HepG2 (cell line): Measurements from ENCODE around the gene SNX9. TPM values are rescaled to one million over a fixed set of nuclear protein-coding genes. Genes with fewer than 3 reads are reported as not detected.

Experiments
- ATAD3A ChIP-seq: sonication (generic); formaldehyde crosslinking; IDR thresholded peaks from 2 replicates; pipeline ENCODE4 v1.4.0; 2020; ENCODE audit warnings: missing genetic modification reagents
- FOSL1 ChIP-seq: sonication (generic); formaldehyde crosslinking; IDR thresholded peaks from 2 replicates; pipeline ENCODE4 v1.9.0; 2021; ENCODE audit warnings: missing genetic modification reagents, borderline replicate concordance
- GATAD2A ChIP-seq: IDR thresholded peaks from 2 replicates; pipeline ENCODE4 v1.6.1; 2016
- STAT5B ChIP-seq: sonication (generic); formaldehyde crosslinking; IDR thresholded peaks from 2 replicates; pipeline ENCODE4 v1.4.0; 2020; ENCODE audit warnings: missing genetic modification reagents
- TMF1 ChIP-seq: sonication (generic); formaldehyde crosslinking; IDR thresholded peaks from 2 replicates; pipeline ENCODE4 v1.8.1; 2022; ENCODE audit warnings: low read depth, missing genetic modification reagents
- ZNF235 ChIP-seq: sonication (generic); formaldehyde crosslinking; IDR thresholded peaks from 2 replicates; pipeline ENCODE4 v1.8.1; 2023; ENCODE audit warnings: mild to moderate bottlenecking, missing genetic modification reagents, borderline replicate concordance
- ZNF780A ChIP-seq: sonication (generic); formaldehyde crosslinking; IDR thresholded peaks from 2 replicates; pipeline ENCODE4 v1.8.0; 2022; ENCODE audit warnings: mild to moderate bottlenecking, missing genetic modification reagents, moderate library complexity
- polyA plus RNA-seq, 8 experiments: library from polyadenylated mRNA; depleted of rRNA in 3 of 8; stranded (reverse) in 7 of 8; unstranded in 1 of 8; fragments of >200 nt; fragmentation: Illumina TruSeq in 4 of 8; extraction: Trizol in 4 of 8; gene quantifications; 2 replicates each; pipeline versions ENCODE4 v1.2.1 to v1.2.3, GENCODE V29; 2011 to 2016; ENCODE audit warnings: low read depth in 4 of 8, missing spikeins in 1 of 8, mixed read lengths in 1 of 8; ENCODE audit not compliant: insufficient read depth in 1 of 8
- total RNA-seq, 5 experiments: library from RNA; depleted of rRNA; stranded (reverse); fragments of >200 nt; fragmentation: Illumina TruSeq; extraction: Trizol; gene quantifications; 2 replicates each; pipeline ENCODE4 v1.2.3, GENCODE V29; 2016; ENCODE audit warnings: low read depth in 1 of 5
- TF ChIP-seq, protein P1 (sequence below), 2 experiments: fragments of 450-650 bp in 1 of 2; sonication (generic) in 1 of 2; formaldehyde crosslinking in 1 of 2; IDR thresholded peaks; 2 replicates each; pipeline versions ENCODE4 v1.6.1 to v1.8.0; 2016 to 2022; ENCODE audit warnings: antibody characterized with exemption in 1 of 2, mild to moderate bottlenecking in 1 of 2, missing genetic modification reagents in 1 of 2
- TF ChIP-seq, protein P2 (sequence below): IDR thresholded peaks from 2 replicates; pipeline ENCODE4 v1.6.1; 2016
- TF ChIP-seq, protein P3 (sequence below): IDR thresholded peaks from 2 replicates; pipeline ENCODE4 v1.6.1; 2012; ENCODE audit warnings: low read depth, low read length, improper control_type of control experiment
- TF ChIP-seq, protein P4 (sequence below): sonication (generic); formaldehyde crosslinking; IDR thresholded peaks from 2 replicates; pipeline ENCODE4 v1.5.0; 2020; ENCODE audit warnings: mild to moderate bottlenecking, missing genetic modification reagents
- TF ChIP-seq, protein P5 (sequence below): sonication (generic); formaldehyde crosslinking; conservative IDR thresholded peaks from 2 replicates; pipeline ENCODE4 v1.8.0; 2022; ENCODE audit warnings: low read depth, missing genetic modification reagents

SNX9 gene
- total and polyA plus RNA-seq, 2 of the 13 experiments (the other 11 are each of a cell fraction or from before 2014, with no cell fraction given) = 21.9 to 36.0 TPM

DNA sequence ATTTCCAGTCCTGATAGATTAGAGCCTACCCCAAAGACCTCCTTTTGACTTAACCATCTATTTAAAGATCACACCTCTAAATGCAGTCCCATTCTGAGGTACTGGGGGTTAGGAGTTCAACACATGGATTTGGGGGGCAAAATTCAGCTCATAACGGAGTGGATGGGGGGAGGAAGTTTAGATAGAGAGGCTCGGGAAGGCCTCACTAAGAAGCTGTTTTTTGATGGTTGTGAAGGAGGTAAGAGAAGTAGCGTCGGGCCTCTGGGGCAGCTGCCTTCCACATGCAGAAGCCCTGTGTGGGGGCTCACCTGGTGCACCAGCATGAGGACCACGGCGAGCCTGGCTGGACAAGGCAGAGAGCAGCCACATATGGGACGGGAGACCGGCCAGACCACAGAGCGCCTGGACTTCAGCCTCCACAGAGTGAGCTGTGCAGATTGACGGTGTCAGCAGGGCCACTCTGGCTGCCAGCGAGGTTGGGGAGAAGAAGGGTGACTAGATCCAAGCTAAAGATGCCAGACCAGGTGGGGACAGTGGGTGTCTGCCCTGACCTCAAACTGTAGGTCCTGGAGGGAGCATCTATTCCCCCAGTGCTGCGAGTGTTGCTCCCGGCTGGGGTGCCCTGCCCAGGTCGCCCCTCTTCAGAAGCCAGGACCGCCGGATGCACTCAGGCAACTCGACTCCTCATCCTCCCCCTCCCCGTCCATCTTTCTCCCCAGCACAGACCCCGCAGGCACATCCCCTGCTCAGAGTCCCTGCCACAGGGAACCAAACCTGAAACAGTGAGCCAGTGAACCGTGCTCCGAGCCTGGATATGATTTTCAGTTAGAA is 153.5 kb downstream of the SNX9 start (continued):
- TF ChIP-seq, protein P1, sequence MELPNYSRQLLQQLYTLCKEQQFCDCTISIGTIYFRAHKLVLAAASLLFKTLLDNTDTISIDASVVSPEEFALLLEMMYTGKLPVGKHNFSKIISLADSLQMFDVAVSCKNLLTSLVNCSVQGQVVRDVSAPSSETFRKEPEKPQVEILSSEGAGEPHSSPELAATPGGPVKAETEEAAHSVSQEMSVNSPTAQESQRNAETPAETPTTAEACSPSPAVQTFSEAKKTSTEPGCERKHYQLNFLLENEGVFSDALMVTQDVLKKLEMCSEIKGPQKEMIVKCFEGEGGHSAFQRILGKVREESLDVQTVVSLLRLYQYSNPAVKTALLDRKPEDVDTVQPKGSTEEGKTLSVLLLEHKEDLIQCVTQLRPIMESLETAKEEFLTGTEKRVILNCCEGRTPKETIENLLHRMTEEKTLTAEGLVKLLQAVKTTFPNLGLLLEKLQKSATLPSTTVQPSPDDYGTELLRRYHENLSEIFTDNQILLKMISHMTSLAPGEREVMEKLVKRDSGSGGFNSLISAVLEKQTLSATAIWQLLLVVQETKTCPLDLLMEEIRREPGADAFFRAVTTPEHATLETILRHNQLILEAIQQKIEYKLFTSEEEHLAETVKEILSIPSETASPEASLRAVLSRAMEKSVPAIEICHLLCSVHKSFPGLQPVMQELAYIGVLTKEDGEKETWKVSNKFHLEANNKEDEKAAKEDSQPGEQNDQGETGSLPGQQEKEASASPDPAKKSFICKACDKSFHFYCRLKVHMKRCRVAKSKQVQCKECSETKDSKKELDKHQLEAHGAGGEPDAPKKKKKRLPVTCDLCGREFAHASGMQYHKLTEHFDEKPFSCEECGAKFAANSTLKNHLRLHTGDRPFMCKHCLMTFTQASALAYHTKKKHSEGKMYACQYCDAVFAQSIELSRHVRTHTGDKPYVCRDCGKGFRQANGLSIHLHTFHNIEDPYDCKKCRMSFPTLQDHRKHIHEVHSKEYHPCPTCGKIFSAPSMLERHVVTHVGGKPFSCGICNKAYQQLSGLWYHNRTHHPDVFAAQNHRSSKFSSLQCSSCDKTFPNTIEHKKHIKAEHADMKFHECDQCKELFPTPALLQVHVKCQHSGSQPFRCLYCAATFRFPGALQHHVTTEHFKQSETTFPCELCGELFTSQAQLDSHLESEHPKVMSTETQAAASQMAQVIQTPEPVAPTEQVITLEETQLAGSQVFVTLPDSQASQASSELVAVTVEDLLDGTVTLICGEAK (IDR thresholded peaks at IDR 0.05) = no peak
- TF ChIP-seq, protein P1 (CRISPR knock-in tag; IDR thresholded peaks at IDR 0.05) = no peak
- TF ChIP-seq GATAD2A (CRISPR knock-in tag) = no peak
- TF ChIP-seq, protein P2, sequence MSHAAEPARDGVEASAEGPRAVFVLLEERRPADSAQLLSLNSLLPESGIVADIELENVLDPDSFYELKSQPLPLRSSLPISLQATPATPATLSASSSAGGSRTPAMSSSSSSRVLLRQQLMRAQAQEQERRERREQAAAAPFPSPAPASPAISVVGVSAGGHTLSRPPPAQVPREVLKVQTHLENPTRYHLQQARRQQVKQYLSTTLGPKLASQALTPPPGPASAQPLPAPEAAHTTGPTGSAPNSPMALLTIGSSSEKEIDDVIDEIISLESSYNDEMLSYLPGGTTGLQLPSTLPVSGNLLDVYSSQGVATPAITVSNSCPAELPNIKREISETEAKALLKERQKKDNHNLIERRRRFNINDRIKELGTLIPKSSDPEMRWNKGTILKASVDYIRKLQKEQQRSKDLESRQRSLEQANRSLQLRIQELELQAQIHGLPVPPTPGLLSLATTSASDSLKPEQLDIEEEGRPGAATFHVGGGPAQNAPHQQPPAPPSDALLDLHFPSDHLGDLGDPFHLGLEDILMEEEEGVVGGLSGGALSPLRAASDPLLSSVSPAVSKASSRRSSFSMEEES = no peak
- TF ChIP-seq ATAD3A (CRISPR knock-in tag) = no peak
- no peak for TF ChIP-seq TMF1 (CRISPR knock-in tag)
- no peak for TF ChIP-seq ZNF235 (CRISPR knock-in tag)
- TF ChIP-seq, protein P3, sequence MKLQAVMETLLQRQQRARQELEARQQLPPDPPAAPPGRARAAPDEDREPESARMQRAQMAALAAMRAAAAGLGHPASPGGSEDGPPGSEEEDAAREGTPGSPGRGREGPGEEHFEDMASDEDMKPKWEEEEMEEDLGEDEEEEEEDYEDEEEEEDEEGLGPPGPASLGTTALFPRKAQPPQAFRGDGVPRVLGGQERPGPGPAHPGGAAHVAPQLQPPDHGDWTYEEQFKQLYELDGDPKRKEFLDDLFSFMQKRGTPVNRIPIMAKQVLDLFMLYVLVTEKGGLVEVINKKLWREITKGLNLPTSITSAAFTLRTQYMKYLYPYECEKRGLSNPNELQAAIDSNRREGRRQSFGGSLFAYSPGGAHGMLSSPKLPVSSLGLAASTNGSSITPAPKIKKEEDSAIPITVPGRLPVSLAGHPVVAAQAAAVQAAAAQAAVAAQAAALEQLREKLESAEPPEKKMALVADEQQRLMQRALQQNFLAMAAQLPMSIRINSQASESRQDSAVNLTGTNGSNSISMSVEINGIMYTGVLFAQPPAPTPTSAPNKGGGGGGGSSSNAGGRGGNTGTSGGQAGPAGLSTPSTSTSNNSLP = no peak
- no peak for TF ChIP-seq FOSL1 (CRISPR knock-in tag)
- TF ChIP-seq, protein P4, sequence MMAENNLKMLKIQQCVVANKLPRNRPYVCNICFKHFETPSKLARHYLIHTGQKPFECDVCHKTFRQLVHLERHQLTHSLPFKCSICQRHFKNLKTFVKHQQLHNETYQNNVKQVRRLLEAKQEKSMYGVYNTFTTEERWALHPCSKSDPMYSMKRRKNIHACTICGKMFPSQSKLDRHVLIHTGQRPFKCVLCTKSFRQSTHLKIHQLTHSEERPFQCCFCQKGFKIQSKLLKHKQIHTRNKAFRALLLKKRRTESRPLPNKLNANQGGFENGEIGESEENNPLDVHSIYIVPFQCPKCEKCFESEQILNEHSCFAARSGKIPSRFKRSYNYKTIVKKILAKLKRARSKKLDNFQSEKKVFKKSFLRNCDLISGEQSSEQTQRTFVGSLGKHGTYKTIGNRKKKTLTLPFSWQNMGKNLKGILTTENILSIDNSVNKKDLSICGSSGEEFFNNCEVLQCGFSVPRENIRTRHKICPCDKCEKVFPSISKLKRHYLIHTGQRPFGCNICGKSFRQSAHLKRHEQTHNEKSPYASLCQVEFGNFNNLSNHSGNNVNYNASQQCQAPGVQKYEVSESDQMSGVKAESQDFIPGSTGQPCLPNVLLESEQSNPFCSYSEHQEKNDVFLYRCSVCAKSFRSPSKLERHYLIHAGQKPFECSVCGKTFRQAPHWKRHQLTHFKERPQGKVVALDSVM (CRISPR knock-in tag) = peak; percentile 38; the same call in 1 of the 2 replicates
- no peak for TF ChIP-seq ZNF780A (CRISPR knock-in tag)
- no peak for TF ChIP-seq STAT5B (CRISPR knock-in tag)
- TF ChIP-seq, protein P5, sequence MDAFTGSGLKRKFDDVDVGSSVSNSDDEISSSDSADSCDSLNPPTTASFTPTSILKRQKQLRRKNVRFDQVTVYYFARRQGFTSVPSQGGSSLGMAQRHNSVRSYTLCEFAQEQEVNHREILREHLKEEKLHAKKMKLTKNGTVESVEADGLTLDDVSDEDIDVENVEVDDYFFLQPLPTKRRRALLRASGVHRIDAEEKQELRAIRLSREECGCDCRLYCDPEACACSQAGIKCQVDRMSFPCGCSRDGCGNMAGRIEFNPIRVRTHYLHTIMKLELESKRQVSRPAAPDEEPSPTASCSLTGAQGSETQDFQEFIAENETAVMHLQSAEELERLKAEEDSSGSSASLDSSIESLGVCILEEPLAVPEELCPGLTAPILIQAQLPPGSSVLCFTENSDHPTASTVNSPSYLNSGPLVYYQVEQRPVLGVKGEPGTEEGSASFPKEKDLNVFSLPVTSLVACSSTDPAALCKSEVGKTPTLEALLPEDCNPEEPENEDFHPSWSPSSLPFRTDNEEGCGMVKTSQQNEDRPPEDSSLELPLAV (CRISPR knock-in tag) = no peak
